Upper lobe of right lung (tissue), 1 donor: Measurements from ENCODE around the gene TAS1R2. TPM values are rescaled to one million over a fixed set of nuclear protein-coding genes. Genes with fewer than 3 reads are reported as not detected.

ENCODE experiments used
- ATAC-seq: fragments of 200-7000 bp; cut with Tn5 transposase; one replicate; pipeline ENCODE4 v1.9.1; 2020; ENCODE audit warnings: mild to moderate bottlenecking, moderate library complexity
- DNase-seq: peaks from one replicate; pipeline ENCODE4 v3.0.0-alpha.2; 2020
- H3K27ac ChIP-seq: fragments of 200-600 bp; one replicate; pipeline ENCODE4 v1.8.0; 2022
- H3K27me3 ChIP-seq: fragments of 200-600 bp; one replicate; pipeline ENCODE4 v1.8.0; 2022; ENCODE audit warnings: mild to moderate bottlenecking
- H3K36me3 ChIP-seq: fragments of 200-600 bp; one replicate; pipeline ENCODE4 v1.8.0; 2022
- H3K4me1 ChIP-seq: fragments of 200-600 bp; one replicate; pipeline ENCODE4 v1.8.0; 2022
- H3K4me3 ChIP-seq: fragments of 200-600 bp; one replicate; pipeline ENCODE4 v1.8.0; 2022; ENCODE audit warnings: mild to moderate bottlenecking
- H3K9me3 ChIP-seq: fragments of 200-600 bp; one replicate; pipeline ENCODE4 v1.8.0; 2022
- intact Hi-C: fragments of 100-400 bp; cut with DNase I; formaldehyde crosslinking; loops from one replicate; pipeline ENCODE4 v1.11.0; 2022
- total RNA-seq: library from RNA; stranded (reverse); fragmentation: NEBNext Ultra II Directional; extraction: Animal tissue kit (Norgen Biotek cat#: 25700); gene quantifications from one replicate; pipeline ENCODE4 v1.2.1, GENCODE V29; 2021
- TF ChIP-seq, protein P1 (sequence below): fragments of 200-600 bp; IDR thresholded peaks from one replicate; pipeline ENCODE4 v1.8.0; 2022; ENCODE audit warnings: antibody characterized with exemption
- donor health status: DM: no; HTN: yes; CAD: no; lungs with severe emphysema.

The TAS1R2 gene
- total RNA-seq, 1 donor from 2014 or later, result not detected

DNA sequence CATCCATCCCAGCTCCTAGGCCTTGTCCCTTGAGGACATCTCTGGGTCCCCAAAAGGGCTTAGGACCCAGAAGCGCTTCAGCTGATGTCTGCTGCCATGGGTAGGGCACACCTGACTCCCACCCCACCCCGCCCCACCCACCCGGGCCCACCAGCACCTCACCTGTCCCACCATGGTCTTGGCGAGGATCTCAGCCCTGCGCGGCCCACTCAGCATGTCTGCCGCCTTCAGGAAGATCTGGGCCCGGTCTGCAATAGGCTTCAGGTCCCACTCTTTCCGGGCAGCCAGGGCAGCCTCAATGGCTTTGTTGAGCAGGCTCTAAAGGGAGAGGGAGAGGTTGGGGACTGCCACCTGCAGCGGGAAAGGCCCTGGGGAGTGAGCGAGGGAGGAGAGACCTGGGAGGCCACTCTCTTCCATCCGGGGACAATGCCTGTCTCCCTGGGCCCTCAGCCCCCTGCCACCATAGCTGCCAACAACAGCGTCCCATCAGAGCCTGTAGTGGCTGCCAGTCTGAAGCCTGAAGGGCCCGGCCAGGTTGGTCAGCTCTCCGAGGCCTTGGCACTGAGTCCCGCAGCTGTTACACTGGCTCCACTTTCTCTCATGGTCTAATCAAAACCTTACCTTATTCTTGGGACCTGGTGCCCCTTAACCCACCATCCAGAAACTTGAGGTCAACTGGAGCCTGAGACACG, 26.0 kb upstream of the TAS1R2 start:
- TF ChIP-seq, protein P1, sequence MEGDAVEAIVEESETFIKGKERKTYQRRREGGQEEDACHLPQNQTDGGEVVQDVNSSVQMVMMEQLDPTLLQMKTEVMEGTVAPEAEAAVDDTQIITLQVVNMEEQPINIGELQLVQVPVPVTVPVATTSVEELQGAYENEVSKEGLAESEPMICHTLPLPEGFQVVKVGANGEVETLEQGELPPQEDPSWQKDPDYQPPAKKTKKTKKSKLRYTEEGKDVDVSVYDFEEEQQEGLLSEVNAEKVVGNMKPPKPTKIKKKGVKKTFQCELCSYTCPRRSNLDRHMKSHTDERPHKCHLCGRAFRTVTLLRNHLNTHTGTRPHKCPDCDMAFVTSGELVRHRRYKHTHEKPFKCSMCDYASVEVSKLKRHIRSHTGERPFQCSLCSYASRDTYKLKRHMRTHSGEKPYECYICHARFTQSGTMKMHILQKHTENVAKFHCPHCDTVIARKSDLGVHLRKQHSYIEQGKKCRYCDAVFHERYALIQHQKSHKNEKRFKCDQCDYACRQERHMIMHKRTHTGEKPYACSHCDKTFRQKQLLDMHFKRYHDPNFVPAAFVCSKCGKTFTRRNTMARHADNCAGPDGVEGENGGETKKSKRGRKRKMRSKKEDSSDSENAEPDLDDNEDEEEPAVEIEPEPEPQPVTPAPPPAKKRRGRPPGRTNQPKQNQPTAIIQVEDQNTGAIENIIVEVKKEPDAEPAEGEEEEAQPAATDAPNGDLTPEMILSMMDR, result no peak
- Histone ChIP-seq H3K27ac (no peak overlapping the region), H3K36me3 (peaks cover 7% of the 10 kb centered on the region), H3K9me3 (no peaks in the 10 kb centered on the region), H3K4me3 (no peak overlapping the region), H3K27me3 (no peaks in the 10 kb centered on the region), H3K4me1 (no peaks in the 10 kb centered on the region)
- no peak for ATAC-seq
- intact Hi-C loops, result no loop called here
- DNase-seq, result no peak

DNA sequence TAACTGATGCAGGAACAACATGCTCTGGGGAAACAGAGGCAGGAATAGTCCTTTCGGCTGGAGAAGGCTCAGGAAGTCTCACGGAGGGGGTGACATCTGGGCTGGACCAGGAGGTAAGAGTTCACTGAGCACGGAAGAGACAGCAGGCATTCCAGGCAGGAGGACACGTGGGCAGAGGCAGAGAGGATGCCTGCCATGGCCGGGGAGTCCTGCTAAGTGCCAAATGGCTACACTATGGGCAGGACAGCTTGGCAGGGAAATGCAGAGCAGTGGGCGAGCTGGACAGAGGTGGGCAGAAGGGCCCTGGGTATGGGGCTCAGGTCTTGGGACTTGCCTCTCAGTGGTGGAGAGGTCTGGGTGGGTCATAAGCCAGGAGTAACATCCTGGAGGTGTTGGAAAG, 25.3 kb upstream of the TAS1R2 start:
- ATAC-seq, result no peak
- TF ChIP-seq, protein P1, result no peak

DNA sequence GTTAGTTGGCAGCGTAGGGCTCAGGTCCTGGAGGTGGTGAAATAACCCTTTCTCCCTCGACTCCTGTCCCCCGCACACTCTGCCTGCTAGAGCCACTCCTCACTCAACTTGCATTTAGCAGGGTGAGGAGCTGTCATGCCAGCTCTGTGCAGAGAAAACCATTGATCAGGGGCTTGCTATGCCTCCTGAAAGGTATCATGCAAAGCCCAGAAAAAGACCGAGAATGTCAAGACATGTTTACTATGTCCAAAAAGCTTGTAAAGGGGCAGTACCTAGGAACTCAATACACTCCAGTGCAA, 24.9 kb upstream of the TAS1R2 start:
- Histone ChIP-seq H3K27ac (no peak overlapping the region), H3K4me3 (no peak overlapping the region), H3K9me3 (no peaks in the 10 kb centered on the region), H3K4me1 (no peaks in the 10 kb centered on the region), H3K27me3 (no peaks in the 10 kb centered on the region), H3K36me3 (peaks cover 7% of the 10 kb centered on the region)
- TF ChIP-seq, protein P1, result peak; percentile 3
- ATAC-seq, result no peak
- DNase-seq, result no peak
- intact Hi-C loops, result no loop called here

More for the DNA sequence above, 25.3 kb upstream of the TAS1R2 start:
- no peaks in the 10 kb centered on the region for H3K27me3 ChIP-seq
- H3K9me3 ChIP-seq, result no peaks in the 10 kb centered on the region
- no peaks in the 10 kb centered on the region for H3K4me1 ChIP-seq
- intact Hi-C loops, result no loop called here
- H3K27ac ChIP-seq, result no peak overlapping the region
- peaks cover 7% of the 10 kb centered on the region for H3K36me3 ChIP-seq
- H3K4me3 ChIP-seq, result no peak overlapping the region
- DNase-seq, result no peak

DNA sequence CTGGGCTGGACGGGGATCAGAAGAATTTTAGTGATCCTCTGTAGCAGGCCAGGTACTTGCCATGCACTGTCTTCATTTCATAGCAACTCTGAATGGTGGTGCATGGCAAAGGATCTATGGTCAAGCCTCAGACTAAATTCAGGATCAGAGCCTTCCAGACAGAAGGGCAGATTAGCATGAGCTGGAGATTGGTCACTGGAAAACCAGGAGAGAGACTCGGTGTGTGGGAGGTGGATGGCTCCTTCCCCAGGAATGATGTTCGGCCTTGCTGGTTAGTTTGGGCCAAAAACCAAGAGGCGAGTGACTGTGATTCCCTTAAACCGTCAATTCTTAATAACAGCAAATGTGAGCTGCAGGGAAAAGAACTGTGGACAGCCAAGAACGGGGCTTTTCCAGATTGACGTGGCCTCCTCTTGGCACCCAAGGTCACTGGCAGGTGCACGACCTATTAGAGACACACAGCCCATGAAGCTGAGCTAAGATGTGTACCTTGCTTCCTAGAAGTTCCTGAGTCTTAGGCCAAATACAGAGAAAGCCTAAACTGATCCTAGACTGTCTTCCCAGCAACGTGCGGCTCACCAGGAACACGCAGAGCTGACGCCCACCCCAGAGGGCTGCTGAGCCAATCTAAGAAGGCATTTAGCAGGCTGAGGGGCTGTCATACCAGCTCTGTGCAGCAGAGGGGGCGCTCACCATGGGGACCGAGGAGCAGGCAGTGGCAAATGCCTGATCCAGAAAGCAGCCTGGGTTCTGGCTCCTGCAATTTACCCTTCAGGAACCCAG, 24.4 kb upstream of the TAS1R2 start:
- Histone ChIP-seq H3K27ac (no peak overlapping the region), H3K9me3 (no peaks in the 10 kb centered on the region), H3K4me1 (no peaks in the 10 kb centered on the region), H3K36me3 (peaks cover 7% of the 10 kb centered on the region), H3K27me3 (no peaks in the 10 kb centered on the region), H3K4me3 (no peak overlapping the region)
- TF ChIP-seq, protein P1, result peak; percentile 95
- intact Hi-C loops, result no loop called here
- DNase-seq (peak; percentile 84), ATAC-seq (peak; percentile 81)

DNA sequence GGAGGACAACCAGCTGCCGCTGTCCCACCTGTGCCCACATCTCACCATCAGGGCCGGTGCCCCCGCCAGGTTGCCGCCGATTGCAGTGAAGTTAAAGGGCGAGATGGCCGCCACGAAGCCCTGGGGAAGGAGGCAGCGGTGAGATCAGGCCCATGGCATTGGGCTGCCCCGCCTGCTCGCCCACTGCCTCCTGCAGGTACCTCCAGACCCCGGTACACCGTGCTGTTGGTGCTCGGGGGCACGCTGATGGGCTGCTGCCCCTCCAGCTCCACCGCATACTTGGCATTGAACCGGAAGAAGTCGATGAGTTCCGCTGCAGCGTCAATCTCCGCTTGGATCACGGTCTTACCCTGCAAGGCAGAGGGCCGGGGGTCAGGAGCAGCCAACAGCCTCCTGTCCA, 23.6 kb upstream of the TAS1R2 start:
- TF ChIP-seq, protein P1, result no peak
- Histone ChIP-seq H3K27ac (no peak overlapping the region), H3K4me3 (no peak overlapping the region), H3K9me3 (no peaks in the 10 kb centered on the region), H3K27me3 (no peaks in the 10 kb centered on the region), H3K4me1 (no peaks in the 10 kb centered on the region), H3K36me3 (peaks cover 7% of the 10 kb centered on the region)
- ATAC-seq, result no peak
- no peak for DNase-seq
- intact Hi-C loops, result no loop called here
